ENCODE results near the gene NUBPL. TPM values are rescaled to one million over a fixed set of nuclear protein-coding genes. Genes with fewer than 3 reads are reported as not detected.

Gene NUBPL
- total RNA-seq, 6 donors from 2014 or later, result 3.2 to 15.2 (median 8.2) TPM

- no peaks in the 10 kb centered on the region for H3K9me3 ChIP-seq
- WGBS, 2 donors, result 95 to 96% methylated on average over 21 of the region's 21 CpGs
- H3K27me3 ChIP-seq, result no peaks in the 10 kb centered on the region
- H3K4me1 ChIP-seq, result peaks cover 5 to 16% (median 7%) of the 10 kb centered on the region in 4 donors
- H3K4me3 ChIP-seq, result no peak overlapping the region
- H3K36me3 ChIP-seq, result no peaks in the 10 kb centered on the region
- H3K27ac ChIP-seq, result no peak overlapping the region
- TF ChIP-seq CTCF (IDR thresholded peaks at IDR 0.05) (no peak), POLR2A (IDR thresholded peaks at IDR 0.05) (no peak), EP300 (IDR thresholded peaks at IDR 0.05) (no peak), POLR2AphosphoS5 (IDR thresholded peaks at IDR 0.05) (no peak)
- ATAC-seq (ENCODE audit: low FRiP score in 2 of 2) (no peak), DNase-seq (peak in 1 of 2 donors; percentile 77)
These were observed 1.3 kb upstream of the NUBPL start for GRCh38 chr14:31559939-31560338.

GRCh38 chr14:31560759-31561154 lies 447 bp upstream of the NUBPL start:
- no peak for DNase-seq
- TF ChIP-seq POLR2A (IDR thresholded peaks at IDR 0.05) (no peak), CTCF (IDR thresholded peaks at IDR 0.05) (no peak)
- H3K4me1 ChIP-seq, result peaks cover 5 to 16% (median 7%) of the 10 kb centered on the region in 4 donors
- H3K36me3 ChIP-seq, result peaks cover 0 to 3% (median 0%) of the 10 kb centered on the region in 4 donors
- H3K27me3 ChIP-seq, result no peaks in the 10 kb centered on the region
- H3K4me3 ChIP-seq, result peak overlapping the region; percentile 67 to 96 (median 80)
- peak overlapping the region; percentile 82 to 90 (median 86) for H3K27ac ChIP-seq
- no peaks in the 10 kb centered on the region for H3K9me3 ChIP-seq
- ATAC-seq (ENCODE audit: low FRiP score in 2 of 2), result no peak
- 54 to 55% methylated on average over 7 of the region's 7 CpGs for WGBS, 2 donors

- TF ChIP-seq EP300 (IDR thresholded peaks at IDR 0.05), result no peak
- TF ChIP-seq POLR2AphosphoS5 (IDR thresholded peaks at IDR 0.05), result no peak
- TF ChIP-seq POLR2A (IDR thresholded peaks at IDR 0.05), result no peak
- TF ChIP-seq CTCF (IDR thresholded peaks at IDR 0.05), result no peak
- H3K27me3 ChIP-seq, result no peaks in the 10 kb centered on the region
- 92 to 97% methylated on average over 2 of the region's 2 CpGs for WGBS, 2 donors
- no peak for ATAC-seq (ENCODE audit: low FRiP score in 2 of 2)
- H3K4me1 ChIP-seq, result peaks cover 9 to 32% (median 20%) of the 10 kb centered on the region in 4 donors
- no peak for DNase-seq
- no peak overlapping the region for H3K4me3 ChIP-seq
- no peaks in the 10 kb centered on the region for H3K9me3 ChIP-seq
- peaks cover 0 to 4% (median 2%) of the 10 kb centered on the region in 4 donors for H3K36me3 ChIP-seq
- H3K27ac ChIP-seq, result no peak overlapping the region
These were observed 3.0 kb downstream of the NUBPL start for GRCh38 chr14:31564194-31564593.

- no peak for ATAC-seq (ENCODE audit: low FRiP score in 2 of 2)
- TF ChIP-seq POLR2A (IDR thresholded peaks at IDR 0.05), result no peak
- no peak for TF ChIP-seq EP300 (IDR thresholded peaks at IDR 0.05)
- no peak for TF ChIP-seq POLR2AphosphoS5 (IDR thresholded peaks at IDR 0.05)
- TF ChIP-seq CTCF (IDR thresholded peaks at IDR 0.05), result no peak
- peaks cover 0 to 4% (median 2%) of the 10 kb centered on the region in 4 donors for H3K36me3 ChIP-seq
- H3K27me3 ChIP-seq, result no peaks in the 10 kb centered on the region
- H3K4me1 ChIP-seq, result peaks cover 5 to 24% (median 20%) of the 10 kb centered on the region in 4 donors
- no peaks in the 10 kb centered on the region for H3K9me3 ChIP-seq
- 44 to 100% methylated on average over 1 of the region's 1 CpG for WGBS, 2 donors
- DNase-seq, result no peak
- H3K27ac ChIP-seq, result no peak overlapping the region
- no peak overlapping the region for H3K4me3 ChIP-seq
These were observed 5.3 kb downstream of the NUBPL start for GRCh38 chr14:31566456-31566855.

- H3K27me3 ChIP-seq, result no peaks in the 10 kb centered on the region
- no peak overlapping the region for H3K4me3 ChIP-seq
- DNase-seq (no peak), ATAC-seq (ENCODE audit: low FRiP score in 2 of 2) (no peak)
- TF ChIP-seq POLR2A (IDR thresholded peaks at IDR 0.05) (no peak), CTCF (IDR thresholded peaks at IDR 0.05) (no peak), EP300 (IDR thresholded peaks at IDR 0.05) (no peak), POLR2AphosphoS5 (IDR thresholded peaks at IDR 0.05) (no peak)
- H3K9me3 ChIP-seq, result no peaks in the 10 kb centered on the region
- H3K36me3 ChIP-seq, result peaks cover 0 to 4% (median 2%) of the 10 kb centered on the region in 4 donors
- peak overlapping the region in 3 of 4 donors; percentile 35 to 57 (median 42) for H3K27ac ChIP-seq
- H3K4me1 ChIP-seq, result peaks cover 0 to 17% (median 15%) of the 10 kb centered on the region in 4 donors
- WGBS, 2 donors, result 91 to 93% methylated on average over 2 of the region's 2 CpGs
These were observed 6.5 kb downstream of the NUBPL start for GRCh38 chr14:31567655-31568054.
